B cell (primary cell): ENCODE results near the gene IKZF2. TPM values are rescaled to one million over a fixed set of nuclear protein-coding genes. Genes with fewer than 3 reads are reported as not detected.

Experiments
- ATAC-seq: fragments of 200-7000 bp; cut with Tn5 transposase; one replicate; pipeline ENCODE4 v1.10.0; 2021; ENCODE audit warnings: low read depth, mild to moderate bottlenecking, moderate number of reproducible peaks, moderate library complexity
- CTCF ChIA-PET: fragments of 350-600 bp; sonication (Branson Sonifier 250); formaldehyde crosslinking; loops from one replicate; lab custom pipeline; 2021; ENCODE audit warnings: antibody characterized with exemption, inconsistent platforms; lab: Charles Lee
- POLR2A ChIA-PET: fragments of 350-600 bp; sonication (Branson Sonifier 250); formaldehyde crosslinking; loops from one replicate; lab custom pipeline; 2021; ENCODE audit warnings: antibody characterized with exemption; lab: Charles Lee
- DNase-seq: peaks from one replicate; pipeline ENCODE4 v3.0.0; 2013
- H2AFZ ChIP-seq: 2 replicates; pipeline ENCODE4 v1.6.1; 2012; ENCODE audit warnings: mild to moderate bottlenecking, low read depth, low read length; ENCODE audit not compliant: insufficient read depth, poor library complexity, severe bottlenecking
- H3K27ac ChIP-seq, 2 donors: 1 replicate in 1 of 2; 2 replicates in 1 of 2; pipeline ENCODE4 v1.5.1; 2012 to 2013; ENCODE audit warnings: low read length in 2 of 2, mild to moderate bottlenecking in 2 of 2, moderate library complexity in 1 of 2
- H3K27me3 ChIP-seq, 4 experiments: fragments of 200-600 bp in 1 of 4; sonication (generic) in 1 of 4; replicated peaks in 1 of 4; 1 replicate in 2 of 4; 2 replicates in 2 of 4; pipeline versions ENCODE4 v1.6.1 to v1.7.0; 2013 to 2016; ENCODE audit warnings: low read length in 3 of 4, mild to moderate bottlenecking in 2 of 4, mixed read lengths in 1 of 4, moderate library complexity in 1 of 4; ENCODE audit not compliant: insufficient read depth in 4 of 4, control insufficient read depth in 3 of 4; ENCODE audit errors: control extremely low read depth in 1 of 4
- H3K36me3 ChIP-seq, 2 experiments: replicated peaks in 1 of 2; 1 replicate in 1 of 2; 2 replicates in 1 of 2; pipeline versions ENCODE4 v1.6.1 to v1.7.1; 2013; ENCODE audit warnings: low read length in 1 of 2; ENCODE audit not compliant: insufficient read depth in 2 of 2, control insufficient read depth in 1 of 2; ENCODE audit errors: control extremely low read depth in 1 of 2, extremely low read depth in 1 of 2
- H3K4me1 ChIP-seq, 2 donors: fragments of 200-600 bp in 1 of 2; sonication (generic) in 1 of 2; 1 replicate in 1 of 2; 2 replicates in 1 of 2; pipeline versions ENCODE4 v1.5.1 to v1.6.1; 2013 to 2017; ENCODE audit warnings: low read length in 2 of 2; ENCODE audit not compliant: control insufficient read depth in 2 of 2, insufficient read depth in 2 of 2
- H3K4me2 ChIP-seq: replicated peaks from 2 replicates; pipeline ENCODE3; 2012; ENCODE audit warnings: mild to moderate bottlenecking, low read depth, low read length; ENCODE audit not compliant: poor library complexity, severe bottlenecking
- H3K4me3 ChIP-seq, 5 experiments: fragments of 200-600 bp in 1 of 5; sonication (generic) in 1 of 5; 1 replicate in 3 of 5; 2 replicates in 2 of 5; pipeline versions ENCODE4 v1.5.1 to v1.7.0; 2011 to 2016; ENCODE audit warnings: low read length in 4 of 5, mild to moderate bottlenecking in 4 of 5, low read depth in 2 of 5, control low read depth in 1 of 5, moderate library complexity in 1 of 5; ENCODE audit not compliant: insufficient read depth in 1 of 5; ENCODE audit errors: control extremely low read depth in 1 of 5, extremely low read depth in 1 of 5
- H3K79me2 ChIP-seq: fragments of 200-600 bp; sonication (generic); one replicate; pipeline ENCODE4 v1.6.0; 2016; ENCODE audit warnings: low read length; ENCODE audit not compliant: control insufficient read depth, insufficient read depth
- H3K9ac ChIP-seq: fragments of 200-600 bp; sonication (generic); 2 replicates; pipeline ENCODE4 v1.6.1; 2017; ENCODE audit warnings: mild to moderate bottlenecking, low read length, moderate library complexity
- H3K9me3 ChIP-seq, 3 donors: one replicate each; pipeline versions ENCODE4 v1.6.1 to v1.7.1; 2013; ENCODE audit warnings: low read length in 2 of 3; ENCODE audit not compliant: control insufficient read depth in 2 of 3, insufficient read depth in 1 of 3; ENCODE audit errors: control extremely low read depth in 1 of 3
- H4K20me1 ChIP-seq: 2 replicates; pipeline ENCODE4 v1.6.0; 2012; ENCODE audit warnings: mild to moderate bottlenecking, low read length; ENCODE audit not compliant: insufficient read depth, control insufficient read depth, poor library complexity, severe bottlenecking
- H3K27ac Mint-ChIP-seq: one replicate; pipeline ENCODE4 v1.8.0; 2021; ENCODE audit warnings: mixed read lengths
- H3K27me3 Mint-ChIP-seq: one replicate; pipeline ENCODE4 v1.8.0; 2021; ENCODE audit warnings: mixed read lengths
- H3K4me1 Mint-ChIP-seq: one replicate; pipeline ENCODE4 v1.8.0; 2021; ENCODE audit warnings: mixed read lengths
- H3K4me3 Mint-ChIP-seq: one replicate; pipeline ENCODE4 v1.8.0; 2021; ENCODE audit warnings: mixed read lengths
- H3K9me3 Mint-ChIP-seq: one replicate; pipeline ENCODE4 v1.8.0; 2022; ENCODE audit warnings: mixed read lengths; ENCODE audit not compliant: insufficient read depth
- EZH2 ChIP-seq: IDR thresholded peaks from 2 replicates; pipeline ENCODE4 v1.6.1; 2012; ENCODE audit warnings: borderline replicate concordance, low read depth, mild to moderate bottlenecking, moderate library complexity, low read length; ENCODE audit not compliant: insufficient read depth, poor library complexity, severe bottlenecking
- WGBS: methylation state at CpG from one replicate; pipeline ENCODE4 v1.1.5; 2013; ENCODE audit warnings: missing lambda C conversion rate; ENCODE audit not compliant: insufficient coverage; 5-methylcytosine and 5-hydroxymethylcytosine counted together
- intact Hi-C: fragments of 100-400 bp; cut with micrococcal nuclease; formaldehyde crosslinking; loops from one replicate; pipeline ENCODE4 v1.10.0; 2022
- polyA plus RNA-seq: library from polyadenylated mRNA; depleted of rRNA; stranded (reverse); fragments of >200 nt; gene quantifications from 2 replicates; pipeline ENCODE4 v1.2.3, GENCODE V29; 2012
- total RNA-seq, 2 donors: library from RNA; stranded (reverse); fragments of 120-200 nt in 1 of 2; gene quantifications; 1 replicate in 1 of 2; 2 replicates in 1 of 2; pipeline versions ENCODE4 v1.2.3 to v1.2.4, GENCODE V29; 2013 to 2022
- TF ChIP-seq, protein P1 (sequence below): fragments of 200-600 bp; IDR thresholded peaks from one replicate; pipeline ENCODE4 v1.8.0; 2022; ENCODE audit warnings: antibody characterized with exemption, mild to moderate bottlenecking

The IKZF2 gene
- total and polyA plus RNA-seq, 2 donors (not counting 1 experiment from before 2014, with no cell fraction given): 2.5 to 49.3 TPM

DNA sequence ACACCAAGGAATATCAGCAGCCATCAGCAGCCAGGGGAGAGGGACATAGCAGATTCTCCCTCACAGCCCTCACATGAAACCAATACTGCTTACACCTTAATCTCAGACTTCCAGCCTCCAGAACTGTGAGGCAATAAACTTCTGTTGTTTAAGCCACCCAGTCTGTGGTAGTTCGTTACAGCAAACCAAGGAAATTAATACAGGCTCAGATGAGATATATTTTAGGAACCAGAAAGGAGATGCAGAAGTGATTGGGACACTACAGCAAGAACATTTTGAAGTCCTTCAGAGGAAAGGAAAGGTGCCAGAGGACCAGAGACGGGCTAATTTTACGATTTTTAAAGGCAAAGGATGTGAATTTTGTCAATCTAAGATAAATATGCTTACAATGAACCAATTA lies 60.6 kb downstream of the IKZF2 start:
- Histone ChIP-seq H3K9me3 (no peaks in the 10 kb centered on the region), H3K27me3 (no peaks in the 10 kb centered on the region), H3K4me3 (no peak overlapping the region), H3K36me3 (no peaks in the 10 kb centered on the region), H2AFZ (no peak overlapping the region), H3K27ac (no peak overlapping the region), H4K20me1 (no peaks in the 10 kb centered on the region), H3K4me1 (no peaks in the 10 kb centered on the region), H3K79me2 (peaks cover 26% of the 10 kb centered on the region), H3K9ac (no peak overlapping the region), H3K4me2 (no peak overlapping the region)
- DNase-seq (no peak), ATAC-seq (no peak)
- Mint-ChIP-seq H3K4me3 (no peak overlapping the region), H3K4me1 (peaks cover 12% of the 10 kb centered on the region), H3K9me3 (no peaks in the 10 kb centered on the region), H3K27me3 (no peaks in the 10 kb centered on the region), H3K27ac (no peak overlapping the region)
- intact Hi-C loops: no loop called here
- CTCF ChIA-PET: no interaction called here
- WGBS: no CpG with 5 or more reads among the region's 3 CpGs
- TF ChIP-seq, protein P1, sequence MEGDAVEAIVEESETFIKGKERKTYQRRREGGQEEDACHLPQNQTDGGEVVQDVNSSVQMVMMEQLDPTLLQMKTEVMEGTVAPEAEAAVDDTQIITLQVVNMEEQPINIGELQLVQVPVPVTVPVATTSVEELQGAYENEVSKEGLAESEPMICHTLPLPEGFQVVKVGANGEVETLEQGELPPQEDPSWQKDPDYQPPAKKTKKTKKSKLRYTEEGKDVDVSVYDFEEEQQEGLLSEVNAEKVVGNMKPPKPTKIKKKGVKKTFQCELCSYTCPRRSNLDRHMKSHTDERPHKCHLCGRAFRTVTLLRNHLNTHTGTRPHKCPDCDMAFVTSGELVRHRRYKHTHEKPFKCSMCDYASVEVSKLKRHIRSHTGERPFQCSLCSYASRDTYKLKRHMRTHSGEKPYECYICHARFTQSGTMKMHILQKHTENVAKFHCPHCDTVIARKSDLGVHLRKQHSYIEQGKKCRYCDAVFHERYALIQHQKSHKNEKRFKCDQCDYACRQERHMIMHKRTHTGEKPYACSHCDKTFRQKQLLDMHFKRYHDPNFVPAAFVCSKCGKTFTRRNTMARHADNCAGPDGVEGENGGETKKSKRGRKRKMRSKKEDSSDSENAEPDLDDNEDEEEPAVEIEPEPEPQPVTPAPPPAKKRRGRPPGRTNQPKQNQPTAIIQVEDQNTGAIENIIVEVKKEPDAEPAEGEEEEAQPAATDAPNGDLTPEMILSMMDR: no peak
- no peak for TF ChIP-seq EZH2
- POLR2A ChIA-PET: no interaction called here

DNA sequence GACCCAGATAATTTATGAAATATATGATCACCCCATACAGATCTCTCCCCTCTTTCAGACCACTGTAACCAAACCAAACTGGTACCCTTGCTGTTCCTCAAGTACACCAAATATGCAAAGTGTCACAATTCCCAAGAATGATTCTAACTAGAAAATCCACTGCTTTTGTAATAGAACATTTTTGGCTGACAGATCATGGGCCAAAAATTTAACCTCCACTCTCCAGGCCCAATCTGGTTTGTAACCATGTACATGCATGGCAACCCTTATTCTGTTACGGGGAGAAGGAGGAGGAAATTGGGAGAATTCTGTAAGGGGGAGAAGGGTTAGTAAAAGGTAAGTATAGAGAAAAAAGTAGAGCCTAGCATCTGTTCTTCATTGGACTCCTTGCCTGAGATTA lies 62.0 kb downstream of the IKZF2 start:
- H3K9me3 ChIP-seq: no peaks in the 10 kb centered on the region
- H4K20me1 ChIP-seq: no peaks in the 10 kb centered on the region
- H3K27me3 ChIP-seq: no peaks in the 10 kb centered on the region
- peaks cover 23% of the 10 kb centered on the region for H3K79me2 ChIP-seq
- CTCF ChIA-PET: no interaction called here
- Mint-ChIP-seq H3K9me3 (no peaks in the 10 kb centered on the region), H3K4me3 (no peak overlapping the region), H3K27me3 (no peaks in the 10 kb centered on the region), H3K4me1 (peaks cover 12% of the 10 kb centered on the region), H3K27ac (no peak overlapping the region)
- H3K9ac ChIP-seq: no peak overlapping the region
- no peak overlapping the region for H2AFZ ChIP-seq
- H3K4me2 ChIP-seq: no peak overlapping the region
- 100% methylated on average over 1 of the region's 1 CpG for WGBS
- TF ChIP-seq, protein P1: no peak
- H3K27ac ChIP-seq: no peak overlapping the region
- ATAC-seq (no peak), DNase-seq (no peak)
- POLR2A ChIA-PET: no interaction called here
- H3K4me3 ChIP-seq: no peak overlapping the region
- no peaks in the 10 kb centered on the region for H3K36me3 ChIP-seq
- no peaks in the 10 kb centered on the region for H3K4me1 ChIP-seq
- intact Hi-C loops: no loop called here
